Measurements from ENCODE around the gene SLC9A4.

The SLC9A4 gene

GRCh38 chr2:102502576-102502975, 29.6 kb downstream of the SLC9A4 start:
- DNase-seq (ENCODE audit: low read depth in 2 of 2): no peak

- no peak for DNase-seq (ENCODE audit: low read depth in 2 of 2)
Observed at GRCh38 chr2:102504833-102505232, 31.8 kb downstream of the SLC9A4 start.

- DNase-seq (ENCODE audit: low read depth in 2 of 2): no peak
Observed at GRCh38 chr2:102505290-102505689, 32.3 kb downstream of the SLC9A4 start.

DNA sequence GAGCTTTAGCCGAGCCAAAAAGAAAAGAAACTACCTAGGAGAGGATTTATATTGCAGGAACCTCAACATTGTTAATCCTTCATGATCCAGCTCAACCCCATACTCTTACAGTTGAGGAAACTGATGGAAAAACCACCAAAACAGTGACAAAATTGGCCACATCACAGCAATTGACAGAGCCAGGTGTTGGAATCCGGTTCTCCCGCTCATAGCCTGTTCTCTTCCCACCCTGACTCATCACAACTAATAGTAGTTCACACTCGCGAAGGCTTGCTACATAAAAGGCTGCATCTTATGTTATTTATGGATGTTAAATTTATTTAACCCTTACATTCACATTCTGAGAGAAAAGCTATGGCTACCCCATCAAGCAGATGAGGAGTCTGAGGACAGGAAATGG, 33.7 kb downstream of the SLC9A4 start:
- no peak for DNase-seq (ENCODE audit: low read depth in 2 of 2)

- DNase-seq (ENCODE audit: low read depth in 2 of 2): no peak
Observed at GRCh38 chr2:102508863-102509262, 35.8 kb downstream of the SLC9A4 start.

DNA sequence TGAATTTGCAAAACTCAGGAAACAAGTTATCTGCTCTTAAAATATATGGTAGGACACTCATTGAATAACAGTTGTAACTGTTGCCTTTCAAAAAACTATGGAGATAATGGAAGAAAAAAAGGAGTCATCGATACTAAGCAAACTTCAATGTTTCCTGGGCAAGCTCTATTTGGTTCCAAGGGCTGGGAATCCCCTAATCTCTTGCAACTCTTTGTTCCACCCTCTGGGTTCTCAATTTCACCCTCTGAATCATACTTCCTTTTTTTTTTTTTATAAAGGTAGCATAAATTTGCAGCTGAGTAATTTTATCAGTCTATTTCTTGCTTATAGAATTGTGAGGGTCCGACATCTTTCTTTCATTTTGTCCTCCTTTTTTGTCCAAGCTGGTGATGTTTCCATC, 36.7 kb downstream of the SLC9A4 start:
- no peak for DNase-seq (ENCODE audit: low read depth in 2 of 2)

DNA sequence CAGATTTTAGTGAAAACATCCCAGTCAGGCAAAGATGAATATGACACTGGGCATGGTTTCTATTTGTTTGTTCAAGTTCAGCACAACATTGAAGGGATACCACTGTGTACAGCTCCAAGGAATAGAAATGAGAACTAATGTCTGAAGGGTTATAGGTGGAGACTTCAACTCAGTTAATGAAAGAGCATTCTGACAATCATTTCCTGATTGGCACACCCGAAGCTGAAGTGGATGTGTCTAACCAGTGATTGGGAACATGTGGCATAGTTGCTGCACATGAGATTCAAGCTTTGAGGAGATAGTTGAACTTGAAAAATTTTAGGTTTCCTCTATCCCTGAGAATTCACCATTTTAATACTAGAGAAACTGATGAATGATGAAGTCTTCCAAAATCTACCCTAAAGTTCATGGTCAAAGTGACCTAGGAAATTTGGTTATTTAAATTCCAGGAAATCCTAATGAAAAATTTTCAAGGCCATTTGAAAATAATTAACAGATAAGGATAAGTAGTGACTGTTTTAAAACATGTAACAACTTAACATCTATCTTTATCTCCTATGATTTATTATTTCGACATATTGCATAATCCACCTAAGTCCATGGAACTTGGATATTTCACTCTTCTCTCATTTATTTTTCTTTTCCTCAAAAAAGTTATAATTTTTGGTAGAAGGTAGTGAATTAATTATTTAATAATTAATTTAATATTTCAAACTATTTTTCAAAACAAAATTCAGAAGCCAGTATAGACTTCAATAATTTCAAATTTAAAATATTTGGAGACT, 38.0 kb downstream of the SLC9A4 start:
- no peak for DNase-seq (ENCODE audit: low read depth in 2 of 2)

DNA sequence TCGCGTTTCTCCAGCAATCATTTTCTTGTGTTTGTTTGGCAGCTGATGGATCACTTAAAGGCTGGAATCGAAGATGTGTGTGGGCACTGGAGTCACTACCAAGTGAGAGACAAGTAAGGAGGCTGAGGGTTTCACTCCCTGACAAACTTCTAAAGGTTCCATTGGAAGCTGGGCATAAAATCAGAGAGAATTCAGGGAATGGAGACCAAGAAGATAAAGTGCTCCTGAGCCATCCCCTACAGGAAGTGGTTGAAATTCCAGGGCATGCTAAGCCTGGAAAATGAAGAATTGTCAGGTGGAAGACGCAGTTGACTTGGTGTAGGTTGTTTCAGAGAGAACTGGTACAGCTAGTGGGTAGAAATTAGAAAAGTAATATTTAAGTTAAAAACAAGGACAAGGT, 39.1 kb downstream of the SLC9A4 start:
- DNase-seq (ENCODE audit: low read depth in 2 of 2): no peak

- DNase-seq (ENCODE audit: low read depth in 2 of 2): no peak
Observed at GRCh38 chr2:102513355-102513939, 40.4 kb downstream of the SLC9A4 start.

GRCh38 chr2:102514061-102514785, 41.2 kb downstream of the SLC9A4 start:
- no peak for DNase-seq (ENCODE audit: low read depth in 2 of 2)

DNA sequence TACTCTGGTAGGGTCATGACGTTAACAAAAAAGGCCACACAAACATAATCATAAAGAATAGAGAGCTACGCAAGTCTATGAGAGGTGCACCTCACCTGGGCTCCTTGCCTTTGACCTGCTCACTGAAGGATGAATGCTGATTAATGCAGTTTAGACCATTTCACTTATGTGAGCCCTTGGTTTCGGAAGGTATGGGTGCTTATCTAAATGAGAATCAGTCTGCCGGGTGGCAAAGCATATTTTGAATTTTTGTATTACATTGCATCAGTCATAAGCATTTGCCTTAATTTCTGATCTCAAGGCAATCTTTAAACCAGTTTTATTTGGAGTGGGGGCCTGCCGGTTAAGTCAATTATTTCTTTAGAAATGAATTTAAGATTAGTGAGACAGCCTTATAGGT, 42.8 kb downstream of the SLC9A4 start:
- no peak for DNase-seq (ENCODE audit: low read depth in 2 of 2)

DNA sequence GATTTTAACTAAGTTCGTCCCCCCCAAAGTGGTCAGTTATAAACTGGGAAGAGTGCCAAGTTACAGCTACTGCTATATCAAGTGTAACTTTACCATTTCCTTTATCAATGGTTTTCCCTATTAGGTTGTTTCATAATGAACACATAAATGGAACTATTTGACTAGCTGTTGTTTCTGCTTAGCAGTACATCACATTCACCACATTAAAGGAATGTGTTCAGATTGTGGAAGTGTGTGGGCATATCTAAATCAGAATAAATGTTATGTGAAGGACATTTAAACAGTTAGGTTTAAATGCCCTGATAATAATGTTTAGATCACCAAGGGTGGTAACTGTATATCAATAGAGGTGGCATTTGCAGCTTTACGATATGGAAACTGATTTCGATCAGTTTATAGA, 45.1 kb downstream of the SLC9A4 start:
- DNase-seq (ENCODE audit: low read depth in 2 of 2): no peak

DNA sequence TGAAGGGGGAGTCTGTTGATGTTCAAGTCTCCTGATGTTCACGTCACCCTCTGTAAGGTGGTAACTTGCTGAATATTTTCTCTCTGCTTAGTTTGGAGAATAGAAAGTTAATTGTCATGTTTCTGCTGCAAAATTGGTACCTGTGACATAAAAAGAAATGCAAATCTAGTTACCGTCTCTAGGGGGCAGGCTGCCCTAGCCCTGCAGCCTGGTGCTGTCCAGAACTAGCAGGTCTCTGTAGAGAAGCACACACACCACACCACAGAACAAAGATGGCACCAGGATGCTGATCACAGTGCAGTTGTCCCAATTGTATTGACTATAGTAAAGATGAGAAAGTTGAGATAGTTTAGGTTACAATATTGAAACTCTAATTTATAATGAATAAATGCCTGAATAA, 47.0 kb downstream of the SLC9A4 start:
- DNase-seq (ENCODE audit: low read depth in 2 of 2): no peak

DNA sequence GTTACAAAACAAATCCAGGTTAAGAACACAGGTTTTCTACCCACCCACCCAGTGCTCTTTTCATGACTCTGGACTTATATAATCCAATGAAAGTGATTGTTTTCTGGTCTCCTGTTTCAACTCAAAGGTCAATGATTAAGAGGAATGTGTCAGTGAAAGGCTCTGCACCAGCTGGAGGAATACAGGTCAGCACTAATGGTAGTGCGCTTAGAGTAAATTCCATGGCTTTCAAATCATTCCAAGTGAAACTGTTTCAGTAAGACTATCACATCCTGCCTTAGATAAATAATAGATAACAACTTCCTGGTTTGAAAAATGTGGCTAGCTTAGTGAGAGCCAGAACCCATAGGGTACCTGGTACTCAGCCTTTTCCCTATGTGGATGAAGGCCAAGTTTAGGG, 47.8 kb downstream of the SLC9A4 start:
- no peak for DNase-seq (ENCODE audit: low read depth in 2 of 2)

DNA sequence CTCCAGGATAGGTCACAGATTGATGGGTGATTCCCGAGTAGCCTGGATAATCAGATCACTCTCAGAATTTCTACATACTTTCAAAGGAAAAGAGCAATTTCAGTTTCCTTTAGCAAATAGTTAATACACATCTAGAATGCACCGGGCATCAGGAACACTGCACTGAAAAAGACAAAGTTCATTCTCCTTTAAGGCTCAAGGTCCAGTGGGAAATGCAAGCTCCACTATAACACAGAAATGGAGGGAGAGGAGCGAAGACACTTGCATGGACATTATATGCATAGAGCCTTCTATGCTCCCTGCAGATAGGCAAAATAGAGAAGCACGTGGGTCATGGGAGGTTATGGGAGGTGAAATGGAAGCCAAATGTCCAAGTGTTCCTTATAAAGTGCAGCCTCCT, 49.1 kb downstream of the SLC9A4 start:
- DNase-seq (ENCODE audit: low read depth in 2 of 2): no peak

GRCh38 chr2:102522890-102523289, 49.9 kb downstream of the SLC9A4 start:
- DNase-seq (ENCODE audit: low read depth in 2 of 2): no peak

GRCh38 chr2:102523651-102524050, 50.6 kb downstream of the SLC9A4 start:
- no peak for DNase-seq (ENCODE audit: low read depth in 2 of 2)

GRCh38 chr2:102527086-102527485, 54.1 kb downstream of the SLC9A4 start:
- no peak for DNase-seq (ENCODE audit: low read depth in 2 of 2)

DNA sequence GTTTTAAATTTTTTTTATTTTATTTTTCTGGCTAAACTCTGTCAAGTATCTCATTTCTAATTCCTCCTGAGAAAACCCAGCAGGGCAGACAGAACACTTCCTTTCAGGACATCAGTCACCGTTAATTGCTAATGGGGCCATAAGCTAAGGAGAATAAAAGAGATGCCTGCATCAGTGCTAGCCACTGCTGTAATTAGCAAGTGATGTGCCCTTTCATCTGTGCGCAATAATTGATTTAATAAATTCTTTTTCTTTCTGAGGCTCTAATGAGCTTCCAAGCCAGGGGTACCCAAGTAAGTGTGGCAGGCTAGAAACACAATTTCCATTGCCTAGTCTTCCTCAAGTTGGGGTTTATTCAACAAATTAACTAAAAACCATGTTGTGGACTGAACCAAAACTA, 65.5 kb downstream of the SLC9A4 start:
- DNase-seq (ENCODE audit: low read depth in 2 of 2): no peak

GRCh38 chr2:102540882-102541281, 67.9 kb downstream of the SLC9A4 start:
- no peak for DNase-seq (ENCODE audit: low read depth in 2 of 2)

DNA sequence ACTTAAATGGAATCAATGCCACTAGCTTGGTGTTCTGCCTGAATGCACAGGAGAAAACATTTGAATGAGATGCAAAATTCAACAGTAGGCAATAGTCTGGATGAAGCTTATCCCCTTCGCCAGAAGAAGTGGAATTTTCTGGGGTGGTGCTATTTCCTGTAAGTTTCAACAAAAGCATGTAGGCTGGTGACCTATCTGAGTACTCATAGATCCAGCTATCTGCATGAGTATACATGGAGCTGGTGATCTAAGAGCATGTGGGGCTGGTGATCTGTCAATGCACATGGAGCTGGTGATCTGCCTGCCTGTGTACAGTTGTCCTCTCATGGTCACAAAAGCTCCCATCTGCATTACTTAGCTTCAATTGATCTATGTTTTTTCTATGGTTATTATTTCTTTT, 71.2 kb downstream of the SLC9A4 start:
- no peak for DNase-seq (ENCODE audit: low read depth in 2 of 2)

DNA sequence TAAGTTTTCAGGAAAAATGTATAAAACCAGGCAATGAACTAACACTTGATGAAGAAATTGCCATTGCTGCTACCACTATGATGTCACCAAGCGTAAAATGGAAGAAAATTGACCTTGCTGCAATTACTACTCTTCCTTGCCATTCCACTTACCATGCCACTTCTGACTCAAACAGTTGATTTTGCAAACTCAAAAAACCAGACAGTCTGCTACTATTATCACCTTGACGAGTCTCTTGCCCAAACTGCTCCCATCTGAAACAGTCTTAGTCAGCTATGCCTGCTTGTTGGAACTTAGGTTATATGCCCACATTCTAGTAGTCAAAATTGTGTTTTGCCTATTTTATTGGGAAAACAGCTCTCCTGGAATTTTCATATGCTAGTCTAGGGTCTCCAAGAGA, 74.4 kb downstream of the SLC9A4 start:
- DNase-seq (ENCODE audit: low read depth in 2 of 2): no peak

GRCh38 chr2:102549027-102549426, 76.0 kb downstream of the SLC9A4 start:
- DNase-seq (ENCODE audit: low read depth in 2 of 2): no peak
